GM10847 (cell line): Measurements from ENCODE around the gene PSORS1C1.

Source experiments
- POLR2A ChIP-seq: IDR thresholded peaks from 2 replicates; pipeline ENCODE4 v1.6.1; 2011; ENCODE audit not compliant: insufficient read length; ENCODE audit errors: extremely low read depth

PSORS1C1 gene

DNA sequence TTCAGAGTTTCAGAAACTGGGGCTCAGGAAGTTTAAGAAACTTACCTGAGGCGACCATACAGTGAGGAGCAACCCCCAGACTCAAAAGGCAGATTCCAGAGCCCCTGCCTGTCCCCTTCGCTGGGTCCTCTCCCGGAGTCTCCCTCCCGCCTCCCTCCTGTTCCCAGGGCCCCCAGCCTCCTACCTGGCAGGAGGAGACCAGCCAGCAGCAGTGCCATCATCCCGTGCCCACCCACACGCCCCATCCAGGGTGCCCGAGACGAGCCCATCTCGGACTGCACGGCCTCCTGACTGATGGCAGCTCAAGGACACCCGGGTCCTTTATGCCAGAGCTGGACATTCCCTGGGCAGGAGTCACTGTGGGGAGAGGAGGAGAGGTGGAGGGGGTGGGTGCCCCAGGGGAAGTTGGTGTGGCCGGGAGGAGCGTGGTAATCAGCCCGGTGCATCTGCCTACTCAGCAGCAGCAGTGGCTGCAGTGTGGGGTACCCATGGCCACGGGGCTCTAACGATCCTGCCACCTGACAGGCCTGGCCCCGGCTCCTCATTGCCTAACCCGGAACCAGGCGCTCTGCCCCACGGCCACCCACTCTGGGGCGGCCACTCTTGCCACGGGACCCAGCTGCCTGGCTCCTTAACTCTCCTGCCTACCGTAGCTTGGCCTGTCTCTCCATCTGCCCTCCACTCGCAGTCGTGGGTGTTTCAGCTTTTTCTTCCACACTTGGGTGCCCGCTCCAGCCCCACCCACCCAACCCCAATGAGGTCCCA, 5.7 kb downstream of the PSORS1C1 start, which contains the start of gene CDSN:
TSS of gene CDSN (minus strand) at position 296 of the 765 bp plus-strand sequence. CDS start at position 269, 27 bp downstream.
- no peak for TF ChIP-seq POLR2A

GRCh38 chr6:31121131-31121790, 6.7 kb downstream of the PSORS1C1 start:
- TF ChIP-seq POLR2A = no peak

DNA sequence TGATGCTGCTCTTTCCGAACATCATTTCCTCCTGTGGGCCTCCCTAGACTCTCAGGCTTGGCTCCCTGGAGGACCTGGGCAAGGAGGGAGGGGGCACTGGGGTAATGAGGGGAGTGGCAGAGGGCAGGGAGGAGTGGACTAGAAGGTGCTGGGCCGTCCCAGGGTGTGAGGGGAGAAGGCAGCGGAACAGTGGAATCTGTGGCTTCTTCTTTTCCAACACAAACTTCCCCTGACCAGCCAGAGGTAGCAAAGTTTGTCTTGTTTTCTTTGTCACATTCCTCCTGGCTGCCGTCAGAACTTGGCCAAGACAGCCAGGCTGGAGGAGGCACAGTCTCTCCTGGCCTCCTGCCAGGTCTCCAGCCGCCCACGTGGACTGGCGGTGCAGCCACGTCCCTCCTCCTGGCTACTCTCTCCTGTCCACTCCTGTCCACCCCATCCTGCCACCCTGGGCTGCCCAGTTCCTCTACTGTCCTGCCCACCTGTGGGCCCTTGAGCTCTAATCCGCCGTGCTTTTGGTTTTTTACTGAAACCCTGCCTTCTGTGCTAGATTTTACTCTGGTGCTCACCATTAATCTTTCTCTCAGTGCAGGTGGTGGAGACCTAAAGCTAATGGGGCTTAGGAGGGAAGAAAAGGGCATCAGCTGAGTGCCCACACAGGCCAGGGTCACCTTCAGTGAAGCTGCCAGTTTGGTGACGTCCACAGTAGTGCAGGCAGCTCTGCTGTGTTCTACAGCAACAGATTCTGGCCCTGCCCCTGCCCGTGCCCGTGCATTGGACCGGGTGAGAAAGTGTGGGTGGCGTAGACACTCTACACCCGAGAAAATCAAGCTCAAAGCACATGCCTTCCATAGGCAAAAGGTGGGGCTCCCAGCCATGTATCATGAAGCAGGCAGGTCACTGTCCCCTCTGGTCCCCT, 8.4 kb downstream of the PSORS1C1 start:
- TF ChIP-seq POLR2A = no peak

DNA sequence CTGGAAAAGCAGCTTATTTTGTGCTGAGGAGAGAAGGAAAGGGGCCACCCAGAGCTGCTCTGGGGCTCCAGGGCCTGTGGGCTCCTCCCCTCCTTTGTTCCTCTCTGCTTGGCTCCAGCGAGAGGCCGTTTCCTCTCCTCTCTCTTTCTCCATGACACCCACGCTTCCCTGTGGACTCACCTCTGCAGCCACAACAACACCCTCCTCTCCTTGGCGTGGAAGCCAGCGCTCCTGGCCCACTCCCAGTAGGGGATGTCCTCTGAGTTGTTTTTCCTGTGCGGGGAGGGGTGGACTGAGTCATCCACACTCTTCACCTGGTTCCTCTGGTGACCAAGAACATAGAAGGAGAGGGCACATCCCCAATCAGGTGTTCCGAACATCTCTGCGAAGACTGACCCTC, 10.6 kb downstream of the PSORS1C1 start:
- TF ChIP-seq POLR2A = no peak

DNA sequence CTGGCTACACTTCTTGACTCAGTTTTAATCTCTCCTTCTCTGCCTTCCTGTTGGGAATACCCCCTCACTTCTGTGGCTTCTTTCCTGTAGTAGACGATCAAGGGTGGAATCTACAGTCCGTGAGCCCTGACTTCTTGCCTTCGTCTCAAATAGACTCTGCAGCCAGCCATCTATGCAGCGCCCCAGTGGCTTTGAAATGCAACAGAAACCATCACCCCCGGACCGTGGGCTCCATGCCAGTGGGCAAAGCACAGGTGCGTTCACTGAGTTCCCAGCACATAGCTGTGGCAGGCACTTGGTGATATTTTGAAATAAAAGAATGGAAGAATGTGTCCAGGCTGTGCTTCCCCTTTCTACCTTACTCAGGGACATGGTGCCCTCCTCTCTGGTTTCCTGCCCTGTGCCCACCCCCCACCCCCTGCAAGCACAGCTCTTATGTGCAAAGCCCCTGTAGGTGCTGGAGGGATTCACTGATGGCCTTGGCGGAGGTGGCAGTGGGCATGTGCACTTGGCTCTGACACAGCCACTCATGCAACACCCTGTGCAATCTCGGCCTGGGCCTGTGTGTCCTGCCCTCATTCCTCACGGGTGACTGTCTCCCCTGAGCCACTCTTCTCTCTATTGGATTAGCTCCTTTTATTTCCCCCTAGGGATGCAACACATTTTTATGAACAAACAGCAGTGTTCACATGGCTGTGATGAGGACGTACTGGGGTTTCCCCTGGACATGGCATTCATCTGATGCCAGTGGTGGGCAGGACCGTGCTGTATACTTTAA, 11.2 kb downstream of the PSORS1C1 start:
- TF ChIP-seq POLR2A = no peak

- TF ChIP-seq POLR2A = no peak
Observed at GRCh38 chr6:31126396-31127175, 12.0 kb downstream of the PSORS1C1 start.

DNA sequence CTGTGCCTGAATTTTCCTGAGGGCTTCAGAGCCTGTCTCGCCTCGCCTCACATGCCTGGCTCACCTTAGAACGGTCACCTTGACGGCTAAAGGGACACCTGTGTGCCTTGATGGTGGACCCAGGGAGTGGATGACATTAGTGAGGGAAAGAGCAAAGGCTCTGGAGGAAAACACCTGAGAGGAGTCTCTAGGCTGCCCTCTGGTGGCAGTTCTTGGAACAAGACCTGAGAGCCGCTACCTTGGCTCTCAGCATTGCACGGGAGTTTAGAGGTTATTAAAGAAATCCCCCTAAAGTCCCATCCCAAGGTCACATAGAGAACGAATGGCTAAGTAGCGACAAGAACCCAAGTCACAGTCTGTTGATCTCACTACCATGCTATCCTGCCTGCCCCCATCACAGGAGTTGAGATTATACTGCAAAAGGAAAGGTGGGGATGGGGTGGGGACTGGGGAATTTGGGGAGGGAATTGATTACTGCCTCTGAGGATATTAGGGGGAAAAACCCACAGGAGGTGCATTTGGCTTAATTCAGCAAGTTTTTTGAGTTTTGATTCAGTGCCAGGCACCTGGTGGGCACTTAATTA, 13.6 kb downstream of the PSORS1C1 start:
- no peak for TF ChIP-seq POLR2A

GRCh38 chr6:31129130-31129529, 14.5 kb downstream of the PSORS1C1 start:
- no peak for TF ChIP-seq POLR2A

DNA sequence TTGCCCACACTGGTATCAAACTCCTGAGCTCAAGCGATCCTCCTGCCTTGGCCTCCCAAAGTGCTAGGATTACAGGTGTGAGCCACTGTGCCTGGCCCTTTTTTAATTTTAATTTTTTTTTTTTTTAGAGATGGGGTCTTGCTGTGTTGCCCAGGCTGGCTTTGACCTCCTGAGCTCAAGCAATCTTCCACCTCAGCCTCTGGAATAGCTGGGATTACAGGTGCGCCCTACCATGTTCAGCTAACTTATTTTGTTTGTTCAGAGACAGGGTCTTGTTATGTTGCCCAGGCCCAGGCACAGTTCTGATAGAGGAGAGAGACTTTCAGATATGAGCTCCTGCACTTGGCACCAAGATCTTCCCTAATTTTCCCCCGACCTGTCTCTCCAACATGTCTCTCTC, 16.2 kb downstream of the PSORS1C1 start:
- no peak for TF ChIP-seq POLR2A

DNA sequence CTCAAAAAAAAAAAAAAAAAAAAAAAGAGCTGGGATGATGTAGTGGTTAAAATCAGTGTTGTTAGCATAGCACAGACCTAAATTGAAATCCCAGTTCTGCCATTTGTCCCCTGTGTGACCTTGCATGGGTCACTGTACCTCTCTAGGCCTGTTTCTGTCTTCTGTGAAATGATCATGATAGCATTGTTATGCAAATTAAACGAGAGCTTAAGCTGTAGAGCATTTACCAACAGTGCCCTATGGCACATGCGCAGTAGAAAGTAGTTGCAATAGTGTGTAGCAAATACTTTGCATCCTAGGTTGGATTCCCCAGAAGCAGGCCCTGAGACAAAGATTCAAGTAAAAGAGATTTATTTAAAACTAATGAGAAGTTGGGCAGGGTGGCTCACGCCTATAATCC, 17.0 kb downstream of the PSORS1C1 start:
- no peak for TF ChIP-seq POLR2A

DNA sequence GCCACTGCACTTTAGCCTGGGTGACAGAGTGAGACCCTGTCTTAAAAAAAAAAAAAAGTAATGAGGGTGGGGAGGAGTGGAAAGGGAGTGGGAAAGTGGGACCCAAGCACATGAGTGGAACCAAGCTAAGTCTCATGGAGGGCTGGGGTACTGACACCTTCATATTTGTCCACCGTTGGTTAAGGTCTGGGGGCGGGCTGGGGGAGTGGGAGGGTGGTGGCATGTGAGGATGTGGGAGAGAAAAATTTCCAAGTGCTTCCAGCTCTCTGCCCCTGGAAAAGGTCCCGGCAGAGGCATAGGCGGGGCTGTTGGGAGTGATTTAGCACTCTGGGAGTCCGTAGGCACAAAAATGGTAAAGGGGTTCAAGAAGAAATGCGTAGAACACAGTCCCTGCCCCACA, 18.2 kb downstream of the PSORS1C1 start:
- TF ChIP-seq POLR2A = no peak

DNA sequence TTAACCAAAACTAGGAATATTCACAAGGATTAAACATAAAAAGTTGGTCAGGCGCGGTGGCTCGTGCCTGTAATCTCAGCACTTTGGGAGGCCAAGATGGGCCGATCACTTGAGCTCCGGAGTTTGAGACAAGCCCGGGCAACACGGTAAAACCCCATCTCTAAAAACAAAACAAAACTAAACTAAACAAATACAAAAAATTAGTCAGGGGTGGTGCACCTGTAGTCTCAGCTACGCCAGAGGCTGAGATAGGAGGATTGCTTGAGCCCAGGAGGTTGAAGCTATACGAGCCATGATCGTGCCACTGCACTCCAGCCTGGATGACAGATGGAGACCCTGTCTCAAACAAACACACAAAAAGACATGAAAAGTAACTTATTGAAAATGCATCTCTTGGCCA, 21.1 kb downstream of the PSORS1C1 start:
- no peak for TF ChIP-seq POLR2A

DNA sequence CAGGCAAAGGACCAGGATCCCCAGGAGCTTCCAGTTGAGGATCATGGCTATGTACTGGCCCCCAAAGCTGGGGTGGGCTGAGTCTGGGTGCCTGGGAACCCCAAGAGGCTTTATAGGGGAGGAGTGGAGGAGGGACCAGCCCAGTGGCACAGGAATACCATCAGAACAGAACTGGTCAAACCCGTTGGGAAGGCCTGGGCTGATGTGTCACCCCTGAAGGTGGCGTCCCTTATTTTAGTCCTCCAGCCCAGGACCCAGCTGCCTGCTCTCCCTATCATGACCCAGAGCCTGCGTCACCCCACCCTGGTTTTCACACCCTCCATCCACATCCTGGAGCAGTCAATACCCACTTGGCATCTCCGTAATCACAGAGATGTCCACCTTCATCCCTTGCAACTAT, 24.4 kb downstream of the PSORS1C1 start, which contains the start of gene PSORS1C2:
TSS of gene PSORS1C2 (minus strand) at position 85 of the 400 bp plus-strand sequence. CDS start at position 45, 40 bp downstream.
- TF ChIP-seq POLR2A = no peak
